Erythroblast (primary cell): ENCODE data around the gene ARMH3.

Experiments used
- DNase-seq, 2 experiments: peaks; one replicate each; lab custom pipeline; 2025; lab: John Stamatoyannopoulos, UW
- GATA1 ChIP-seq: IDR thresholded peaks from 2 replicates; pipeline ENCODE4 v1.6.1; 2011; ENCODE audit warnings: low read depth, mild to moderate bottlenecking, control low read depth, low read length, moderate library complexity
- POLR2A ChIP-seq: IDR thresholded peaks from 2 replicates; pipeline ENCODE4 v1.6.1; 2011; ENCODE audit warnings: mild to moderate bottlenecking, low read length

ARMH3 gene

GRCh38 chr10:101867931-101868330 lies 188.0 kb downstream of the ARMH3 start:
- no peak for DNase-seq
- no peak for TF ChIP-seq GATA1
- TF ChIP-seq POLR2A, result no peak

GRCh38 chr10:101859530-101859929 lies 196.4 kb downstream of the ARMH3 start:
- DNase-seq, result no peak
- TF ChIP-seq GATA1 (no peak), POLR2A (no peak)

GRCh38 chr10:101858723-101859500 lies 197.1 kb downstream of the ARMH3 start:
- DNase-seq, result peak in 1 of 2 experiments; percentile 18
- no peak for TF ChIP-seq POLR2A
- TF ChIP-seq GATA1, result no peak

- no peak for DNase-seq
- TF ChIP-seq POLR2A, result no peak
- no peak for TF ChIP-seq GATA1
These were observed 198.0 kb downstream of the ARMH3 start for GRCh38 chr10:101857802-101858476.

GRCh38 chr10:101856626-101857025 lies 199.3 kb downstream of the ARMH3 start:
- no peak for TF ChIP-seq POLR2A
- TF ChIP-seq GATA1, result no peak
- no peak for DNase-seq

- TF ChIP-seq GATA1 (no peak), POLR2A (no peak)
- no peak for DNase-seq
These were observed 204.4 kb downstream of the ARMH3 start for GRCh38 chr10:101851411-101852116.

GRCh38 chr10:101850749-101851148 lies 205.2 kb downstream of the ARMH3 start:
- no peak for TF ChIP-seq GATA1
- no peak for TF ChIP-seq POLR2A
- no peak for DNase-seq

GRCh38 chr10:101848894-101849351 lies 207.1 kb downstream of the ARMH3 start:
- no peak for TF ChIP-seq POLR2A
- no peak for DNase-seq

GRCh38 chr10:101848408-101848807 lies 207.6 kb downstream of the ARMH3 start:
- DNase-seq, result no peak
- no peak for TF ChIP-seq POLR2A
- TF ChIP-seq GATA1, result no peak

- DNase-seq, result no peak
- TF ChIP-seq POLR2A (no peak), GATA1 (no peak)
These were observed 210.1 kb downstream of the ARMH3 start for GRCh38 chr10:101845893-101846292.

- no peak for TF ChIP-seq POLR2A
- no peak for TF ChIP-seq GATA1
- DNase-seq, result peak; percentile 49 to 57
These were observed 212.6 kb downstream of the ARMH3 start, which contains the start of gene KCNIP2 for GRCh38 chr10:101843032-101844021. Gene KCNIP2 (minus strand): TSS chr10:101843800. CDS start chr10:101843568, 232 bp downstream.

- no peak for TF ChIP-seq POLR2A
These were observed 214.1 kb downstream of the ARMH3 start for GRCh38 chr10:101841826-101842225.

GRCh38 chr10:101840741-101841453 lies 215.1 kb downstream of the ARMH3 start:
- peak; percentile 87 to 90 for DNase-seq
- no peak for TF ChIP-seq GATA1
- no peak for TF ChIP-seq POLR2A

More at GRCh38 chr10:101841826-101842225, 214.1 kb downstream of the ARMH3 start:
- no peak for DNase-seq
